Ascending aorta (tissue), 2 donors: ENCODE results near the gene CEP41. TPM values are rescaled to one million over a fixed set of nuclear protein-coding genes. Genes with fewer than 3 reads are reported as not detected.

ENCODE experiments used
- DNase-seq, 2 donors: peaks; one replicate each; pipeline ENCODE4 v3.0.0-alpha.2; 2019; ENCODE audit warnings: low spot score in 2 of 2
- H3K27ac ChIP-seq, 2 donors: fragments of 200-600 bp; sonication (generic); one replicate each; pipeline ENCODE4 v1.5.1; 2016 to 2017; ENCODE audit warnings: mild to moderate bottlenecking in 1 of 2
- H3K27me3 ChIP-seq: fragments of 200-600 bp; sonication (generic); one replicate; pipeline ENCODE4 v1.5.1; 2017
- H3K36me3 ChIP-seq, 2 donors: fragments of 200-600 bp; sonication (generic); one replicate each; pipeline ENCODE4 v1.5.1; 2016
- H3K4me1 ChIP-seq, 2 donors: fragments of 200-600 bp; sonication (generic); one replicate each; pipeline ENCODE4 v1.5.1; 2016 to 2017; ENCODE audit warnings: mild to moderate bottlenecking in 1 of 2
- H3K4me3 ChIP-seq, 2 donors: fragments of 200-600 bp; sonication (generic); one replicate each; pipeline ENCODE4 v1.5.1; 2016 to 2017; ENCODE audit warnings: mild to moderate bottlenecking in 1 of 2
- H3K9me3 ChIP-seq, 2 donors: fragments of 200-600 bp; sonication (generic); one replicate each; pipeline ENCODE4 v1.5.1; 2016
- CTCF ChIP-seq, 3 experiments: fragments of 200-600 bp in 2 of 3; fragments of 450-650 bp in 1 of 3; sonication (generic) in 2 of 3; IDR thresholded peaks; one replicate each; pipeline ENCODE4 v1.5.1; 2016 to 2019; ENCODE audit warnings: antibody characterized with exemption in 3 of 3, mild to moderate bottlenecking in 1 of 3, moderate library complexity in 1 of 3
- intact Hi-C: fragments of 100-400 bp; cut with DNase I; formaldehyde crosslinking; loops from one replicate; pipeline ENCODE4 v1.15.1; 2023
- total RNA-seq: library from RNA; depleted of rRNA; stranded (reverse); fragments of >200 nt; gene quantifications from one replicate; pipeline ENCODE4 v1.1.0, GENCODE V29; 2016

Gene CEP41
- total RNA-seq, 1 donor from 2014 or later: 4.3 TPM

DNA sequence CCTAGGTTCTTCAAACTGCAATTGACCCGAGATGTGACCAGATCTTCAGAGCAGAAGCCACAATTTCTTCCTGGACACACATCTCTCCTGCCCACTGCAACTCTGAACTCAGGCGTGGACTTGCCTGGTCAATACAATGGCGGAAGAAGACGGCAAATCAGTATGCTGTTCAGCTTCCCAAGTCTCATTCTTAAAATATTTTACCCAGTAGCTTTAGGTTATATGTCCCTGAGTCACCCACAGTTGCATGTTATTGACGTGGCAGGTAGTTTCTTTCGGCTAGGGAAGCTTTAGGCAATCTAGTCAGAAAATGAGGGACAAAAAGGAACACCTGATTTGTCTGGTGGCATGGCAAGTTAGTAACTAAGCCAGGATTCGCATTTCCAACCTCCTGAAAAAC, 22.5 kb downstream of the CEP41 start:
- H3K36me3 ChIP-seq: no peaks in the 10 kb centered on the region
- no peaks in the 10 kb centered on the region for H3K9me3 ChIP-seq
- H3K27ac ChIP-seq: no peak overlapping the region
- DNase-seq: no peak
- no peaks in the 10 kb centered on the region for H3K4me1 ChIP-seq
- intact Hi-C loops: no loop called here
- TF ChIP-seq CTCF (IDR thresholded peaks at IDR 0.05): no peak
- no peak overlapping the region for H3K4me3 ChIP-seq
- no peaks in the 10 kb centered on the region for H3K27me3 ChIP-seq

DNA sequence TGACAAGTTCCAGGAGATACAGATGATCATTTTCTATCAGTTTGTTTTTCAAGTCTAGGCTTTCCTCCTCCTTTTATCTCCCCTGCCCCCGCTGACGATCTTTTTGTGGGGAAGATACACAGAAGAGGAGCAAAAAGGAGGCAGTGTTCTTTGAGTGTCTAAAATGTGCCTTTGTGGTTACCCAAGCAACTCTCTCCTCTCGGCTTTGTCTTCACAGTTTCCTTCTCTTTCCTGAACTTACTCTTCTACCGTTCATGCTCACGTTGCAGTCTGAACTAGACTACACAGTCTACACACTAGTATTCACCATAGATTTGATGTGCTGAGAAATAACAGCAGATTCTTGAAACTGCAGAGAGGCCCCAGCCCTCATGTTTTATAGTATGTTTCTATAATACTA, 23.6 kb downstream of the CEP41 start:
- no peak for DNase-seq
- no peaks in the 10 kb centered on the region for H3K4me1 ChIP-seq
- intact Hi-C loops: no loop called here
- H3K27me3 ChIP-seq: no peaks in the 10 kb centered on the region
- no peak overlapping the region for H3K27ac ChIP-seq
- no peaks in the 10 kb centered on the region for H3K9me3 ChIP-seq
- no peak overlapping the region for H3K4me3 ChIP-seq
- H3K36me3 ChIP-seq: no peaks in the 10 kb centered on the region
- TF ChIP-seq CTCF (IDR thresholded peaks at IDR 0.05): no peak

DNA sequence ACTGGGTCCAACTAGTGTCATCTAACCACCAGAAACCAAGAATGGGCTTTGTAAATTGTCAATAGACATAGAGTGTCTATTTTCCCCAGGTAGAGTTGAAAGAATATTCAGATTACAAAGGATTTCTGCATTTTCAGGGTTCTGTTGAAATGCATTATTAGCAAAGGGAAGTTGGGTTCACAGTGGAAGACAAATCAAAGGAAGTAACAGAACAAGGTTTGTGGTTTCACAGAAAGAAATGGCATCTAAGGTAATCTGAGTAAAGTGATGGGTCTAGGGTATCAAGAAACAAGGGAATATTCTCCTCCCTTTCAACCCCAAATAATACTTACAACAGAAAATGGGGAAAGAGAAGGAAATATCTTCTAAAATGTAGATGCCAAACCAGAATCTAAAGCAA, 25.8 kb downstream of the CEP41 start:
- no peak for TF ChIP-seq CTCF (IDR thresholded peaks at IDR 0.05)
- no peaks in the 10 kb centered on the region for H3K9me3 ChIP-seq
- intact Hi-C loops: no loop called here
- H3K27me3 ChIP-seq: no peaks in the 10 kb centered on the region
- H3K27ac ChIP-seq: no peak overlapping the region
- DNase-seq: no peak
- no peaks in the 10 kb centered on the region for H3K36me3 ChIP-seq
- H3K4me3 ChIP-seq: no peak overlapping the region
- no peaks in the 10 kb centered on the region for H3K4me1 ChIP-seq

DNA sequence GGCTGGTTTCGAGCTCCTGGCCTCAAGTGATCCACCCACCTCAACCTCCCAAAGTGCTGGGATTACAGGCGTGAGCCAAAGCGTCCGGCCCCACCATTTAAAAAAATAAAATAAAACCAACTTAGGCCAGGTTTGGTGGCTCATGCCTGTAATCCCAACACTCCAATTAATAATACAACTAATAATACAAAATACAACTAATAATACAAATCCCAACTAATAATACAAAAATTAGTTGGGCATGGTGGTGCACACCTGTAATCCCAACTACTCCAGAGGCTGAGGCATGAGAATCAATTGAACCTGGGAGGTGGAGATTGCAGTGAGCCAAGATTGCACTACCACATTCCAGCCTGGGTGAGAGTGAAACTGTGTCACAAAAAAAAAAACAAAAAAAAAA, 27.6 kb downstream of the CEP41 start:
- no peaks in the 10 kb centered on the region for H3K36me3 ChIP-seq
- no peaks in the 10 kb centered on the region for H3K4me1 ChIP-seq
- no peak for DNase-seq
- no peaks in the 10 kb centered on the region for H3K27me3 ChIP-seq
- H3K9me3 ChIP-seq: no peaks in the 10 kb centered on the region
- H3K27ac ChIP-seq: no peak overlapping the region
- H3K4me3 ChIP-seq: no peak overlapping the region
- no peak for TF ChIP-seq CTCF (IDR thresholded peaks at IDR 0.05)
- intact Hi-C loops: no loop called here

DNA sequence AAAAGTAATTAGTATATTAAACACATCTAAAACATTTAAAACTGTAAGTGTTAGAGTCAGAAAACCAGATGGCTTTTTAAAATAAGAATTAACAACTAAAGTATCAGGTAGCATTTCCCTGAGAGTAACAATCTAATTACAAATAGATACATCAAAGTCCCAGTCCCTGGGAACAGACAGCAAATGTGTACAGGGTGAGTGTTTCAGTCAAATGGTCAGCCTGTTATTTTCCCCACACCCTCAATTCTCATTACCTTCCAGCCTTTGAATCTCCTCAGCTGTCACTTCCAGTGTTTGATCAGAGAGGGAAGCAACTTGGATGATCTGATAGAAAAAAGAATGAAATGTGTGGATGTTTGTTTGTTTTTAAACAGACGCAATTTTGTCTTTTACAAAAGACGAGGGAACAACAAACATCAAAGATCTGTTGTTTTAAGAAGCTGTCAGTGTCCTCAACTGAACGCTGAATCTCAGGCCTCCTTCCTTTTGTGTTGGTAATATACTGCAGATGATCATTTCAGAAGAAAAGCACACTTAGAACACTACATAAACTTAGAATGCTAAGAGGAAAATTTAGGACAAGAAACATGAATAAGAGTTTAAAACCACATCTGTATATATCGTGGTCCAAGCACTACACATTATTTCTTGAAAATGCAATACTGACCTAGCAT, 29.8 kb downstream of the CEP41 start:
- Histone ChIP-seq H3K27ac (no peak overlapping the region), H3K36me3 (no peaks in the 10 kb centered on the region), H3K27me3 (no peaks in the 10 kb centered on the region), H3K4me1 (no peaks in the 10 kb centered on the region), H3K9me3 (no peaks in the 10 kb centered on the region), H3K4me3 (no peak overlapping the region)
- DNase-seq: no peak
- intact Hi-C loops: no loop called here
- TF ChIP-seq CTCF (IDR thresholded peaks at IDR 0.05): no peak

DNA sequence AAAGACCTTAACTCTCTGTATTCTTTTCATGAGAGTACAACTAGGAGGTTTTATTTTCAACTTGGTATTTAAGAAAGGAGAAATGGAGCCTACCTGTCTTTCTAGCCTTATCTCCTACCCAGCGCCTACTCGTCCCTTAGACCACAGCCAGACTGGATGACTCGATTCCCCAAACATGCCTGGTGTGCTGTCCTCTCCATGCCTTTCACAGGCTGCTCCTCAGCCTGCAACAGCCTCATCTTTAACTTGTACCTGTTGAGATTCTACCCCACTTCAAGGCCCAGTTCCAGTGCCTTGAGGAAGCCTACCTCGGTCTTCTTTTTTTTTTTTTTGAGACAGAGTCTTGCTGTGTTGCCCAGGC, 31.1 kb downstream of the CEP41 start:
- intact Hi-C loops: no loop called here
- H3K9me3 ChIP-seq: no peaks in the 10 kb centered on the region

More for the DNA sequence above, 31.1 kb downstream of the CEP41 start:
- no peak for DNase-seq
- Histone ChIP-seq H3K27ac (no peak overlapping the region), H3K4me1 (no peaks in the 10 kb centered on the region), H3K27me3 (no peaks in the 10 kb centered on the region), H3K36me3 (no peaks in the 10 kb centered on the region), H3K4me3 (no peak overlapping the region)
- TF ChIP-seq CTCF (IDR thresholded peaks at IDR 0.05): no peak
